LNCaP clone FGC (cell line): ENCODE measurements around the gene SLC5A3.

Source experiments
- DNase-seq: peaks from one replicate; pipeline ENCODE4 v3.0.0-alpha.2; 2011; ENCODE audit warnings: low read depth
- H3K4me3 ChIP-seq: 2 replicates; pipeline ENCODE4 v1.5.1; 2011; ENCODE audit warnings: mild to moderate bottlenecking, low read depth, low read length, control low read depth
- CTCF ChIP-seq: IDR thresholded peaks from 2 replicates; pipeline ENCODE4 v1.5.1; 2012; ENCODE audit warnings: mild to moderate bottlenecking; ENCODE audit not compliant: control insufficient read depth, insufficient read depth; ENCODE audit errors: extremely low read depth

The SLC5A3 gene

GRCh38 chr21:34071683-34072082 is 1.7 kb upstream of the SLC5A3 start:
- TF ChIP-seq CTCF: no peak
- no peak for DNase-seq
- no peak overlapping the region for H3K4me3 ChIP-seq

- no peak for DNase-seq
These were observed 990 bp upstream of the SLC5A3 start for GRCh38 chr21:34072145-34073031.

GRCh38 chr21:34073749-34074282 is 438 bp downstream of the SLC5A3 start:
- no peak for DNase-seq
- H3K4me3 ChIP-seq: peak overlapping the region; percentile 64
- no peak for TF ChIP-seq CTCF

More at GRCh38 chr21:34072145-34073031, 990 bp upstream of the SLC5A3 start:
- no peak for TF ChIP-seq CTCF
- H3K4me3 ChIP-seq: peak overlapping the region; percentile 45

GRCh38 chr21:34074283-34075090 is 1.1 kb downstream of the SLC5A3 start:
- no peak for DNase-seq
- H3K4me3 ChIP-seq: peak overlapping the region; percentile 64
- no peak for TF ChIP-seq CTCF

- no peak for TF ChIP-seq CTCF
- no peak for DNase-seq
- H3K4me3 ChIP-seq: peak overlapping the region; percentile 64
These were observed 1.7 kb downstream of the SLC5A3 start for GRCh38 chr21:34075091-34075425.

- TF ChIP-seq CTCF: no peak
- no peak overlapping the region for H3K4me3 ChIP-seq
- no peak for DNase-seq
These were observed 2.6 kb downstream of the SLC5A3 start for GRCh38 chr21:34075760-34076660.
